HG03095 (cell line): ENCODE results near the gene ZHX3.

Experiments used
- ATAC-seq: cut with Tn5 transposase; IDR thresholded peaks from one replicate; pipeline ENCODE4 v1.9.1; 2021; ENCODE audit warnings: moderate library complexity; ENCODE audit not compliant: unreplicated experiment

ZHX3 gene

DNA sequence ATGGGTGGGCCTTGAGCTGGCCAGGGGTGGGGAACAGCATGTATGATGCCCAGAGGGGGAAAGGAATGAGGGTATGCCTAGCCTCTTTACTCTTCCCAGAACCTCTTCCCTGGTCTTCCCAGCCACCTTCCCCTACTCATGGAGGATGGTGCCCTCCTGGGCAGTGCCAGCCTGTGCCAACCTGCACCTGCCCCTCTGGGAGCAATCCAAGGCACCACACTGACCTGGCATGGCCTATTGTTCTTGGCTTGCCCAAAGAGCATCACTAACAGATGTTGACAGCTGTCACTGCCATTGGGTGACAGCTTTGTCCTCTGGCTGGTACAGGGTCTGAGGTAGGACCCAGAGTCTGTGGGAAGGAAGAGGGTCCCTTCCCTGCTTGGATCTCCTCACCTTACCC lies 36.0 kb upstream of the ZHX3 start:
- ATAC-seq = no peak

DNA sequence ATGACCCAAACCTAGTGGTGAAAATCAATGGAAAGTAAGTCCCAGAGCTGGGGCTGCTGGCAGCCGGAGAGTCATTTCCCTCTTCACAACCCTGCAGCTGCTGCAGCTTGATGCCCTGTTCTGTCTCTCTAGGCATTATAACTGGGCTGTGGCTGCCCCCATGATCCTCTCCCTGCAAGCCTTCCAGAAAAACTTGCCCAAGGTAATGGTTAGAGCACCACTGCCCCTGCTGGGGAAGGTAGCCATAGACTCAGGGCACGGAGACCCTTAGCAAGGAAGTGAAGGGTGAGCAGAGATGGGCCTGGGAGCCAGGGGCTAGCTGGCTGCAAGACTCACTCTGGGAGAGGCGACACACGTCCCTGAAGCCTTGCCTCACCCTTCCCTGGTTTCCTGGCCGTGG lies 35.1 kb upstream of the ZHX3 start:
- ATAC-seq = no peak

DNA sequence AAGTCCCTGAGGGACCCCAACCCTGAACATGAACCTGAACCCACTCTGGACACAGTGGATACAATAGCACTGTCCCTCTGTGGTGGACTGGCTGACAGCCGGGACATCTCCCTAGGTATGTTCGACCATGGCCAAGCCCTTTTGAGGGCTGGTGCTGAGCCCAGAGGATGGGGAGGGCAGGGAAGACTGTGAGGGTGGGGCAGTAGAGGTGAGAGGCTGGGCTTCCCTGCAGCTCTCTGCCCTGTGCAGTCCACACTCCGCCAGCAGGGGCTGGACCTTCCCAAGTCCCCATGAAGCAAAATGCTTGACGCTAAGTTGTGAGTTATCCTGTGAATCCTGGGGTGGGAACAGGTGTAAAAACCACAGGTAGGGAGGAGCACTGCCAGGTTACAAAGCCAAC lies 34.6 kb upstream of the ZHX3 start:
- ATAC-seq = no peak

DNA sequence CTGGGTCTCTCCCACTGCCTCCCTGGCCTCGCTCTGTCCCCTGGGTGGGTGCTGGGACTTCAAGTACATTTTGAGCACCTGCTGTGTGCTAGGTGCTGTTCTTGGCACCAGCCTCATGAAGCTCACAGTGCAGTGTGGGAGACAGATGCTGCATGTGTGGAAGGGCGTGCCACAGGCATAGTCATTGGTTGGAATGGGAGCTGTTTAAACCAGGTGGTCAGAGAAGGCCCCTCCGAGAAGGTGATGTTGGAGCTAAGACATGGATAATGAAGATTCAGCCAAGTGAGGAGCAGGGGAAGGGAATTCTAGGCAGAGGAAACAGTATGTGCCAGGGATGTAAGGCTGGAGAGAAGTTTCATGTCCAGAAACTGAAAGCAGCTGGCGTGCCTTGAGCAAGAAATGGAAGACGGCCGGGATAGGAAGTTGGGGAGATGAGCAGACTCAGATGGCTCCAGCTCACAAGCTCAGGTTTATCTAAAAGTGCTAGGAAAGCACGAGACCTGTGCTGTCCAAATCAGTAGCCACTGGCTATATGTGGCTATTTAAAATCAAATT lies 33.0 kb upstream of the ZHX3 start:
- no peak for ATAC-seq

GRCh38 chr20:41349943-41350342 lies 32.4 kb upstream of the ZHX3 start:
- ATAC-seq = no peak

GRCh38 chr20:41349266-41349665 lies 31.7 kb upstream of the ZHX3 start:
- no peak for ATAC-seq

- ATAC-seq = no peak
Measured at GRCh38 chr20:41348430-41349172, 31.1 kb upstream of the ZHX3 start.

- no peak for ATAC-seq
Measured at GRCh38 chr20:41347523-41348429, 30.2 kb upstream of the ZHX3 start.

- ATAC-seq = no peak
Measured at GRCh38 chr20:41345729-41346067, 28.2 kb upstream of the ZHX3 start.

GRCh38 chr20:41344938-41345728 lies 27.6 kb upstream of the ZHX3 start:
- ATAC-seq = no peak

- no peak for ATAC-seq
Measured at GRCh38 chr20:41344477-41344876, 26.9 kb upstream of the ZHX3 start.

DNA sequence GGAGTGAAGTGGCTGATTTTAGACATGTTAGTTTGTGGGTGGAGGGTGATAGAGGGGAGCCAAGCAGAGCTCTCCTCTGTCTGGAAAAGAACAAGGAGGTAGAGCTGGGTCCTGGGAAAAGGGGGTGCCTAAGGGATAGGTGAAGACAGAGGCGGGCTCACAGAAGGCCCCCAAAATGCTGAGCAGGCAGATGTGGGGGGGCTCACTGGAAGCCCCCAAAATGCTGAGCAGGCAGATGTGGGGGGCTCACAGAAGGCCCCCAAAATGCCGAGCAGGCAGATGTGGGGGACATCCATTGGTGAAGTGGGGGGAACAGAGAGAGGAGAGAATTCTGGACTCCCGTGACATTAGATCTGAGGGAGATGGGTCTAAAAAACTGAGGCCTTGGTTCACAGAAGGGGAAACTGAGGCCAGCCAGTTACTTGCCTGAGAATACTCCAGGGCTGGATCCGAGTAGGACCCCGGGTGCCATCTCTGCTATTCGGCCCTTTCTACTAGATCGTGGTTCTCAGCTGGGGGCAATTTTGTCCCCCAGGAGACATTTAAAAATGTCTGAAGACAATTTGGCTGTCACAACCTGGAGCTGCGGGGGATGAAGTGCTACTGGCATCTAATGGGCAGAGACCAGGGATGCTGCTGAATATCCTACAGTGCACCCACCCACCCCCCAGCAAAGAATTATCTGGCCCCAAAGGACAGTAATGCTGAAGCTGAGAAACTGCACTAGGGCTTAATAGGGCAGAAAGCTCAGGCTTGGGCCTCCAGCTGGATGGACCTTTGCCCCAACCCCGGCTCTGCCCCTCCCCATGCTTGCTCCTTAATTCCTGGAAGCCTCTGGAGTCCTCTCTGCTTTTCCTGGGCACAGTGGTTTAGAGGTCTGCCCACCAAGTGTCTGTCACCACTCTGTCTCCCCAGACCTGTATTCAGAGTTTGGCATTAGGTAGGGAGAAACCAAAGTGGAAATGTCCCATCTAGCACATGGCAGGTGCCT lies 25.2 kb upstream of the ZHX3 start:
- no peak for ATAC-seq

- ATAC-seq = no peak
Measured at GRCh38 chr20:41340327-41341055, 23.0 kb upstream of the ZHX3 start, which contains the start of gene LPIN3. Gene LPIN3 (plus strand): TSS chr20:41340821. CDS start chr20:41345804, 4,983 bp downstream.

GRCh38 chr20:41339957-41340326 lies 22.4 kb upstream of the ZHX3 start:
- ATAC-seq = no peak

DNA sequence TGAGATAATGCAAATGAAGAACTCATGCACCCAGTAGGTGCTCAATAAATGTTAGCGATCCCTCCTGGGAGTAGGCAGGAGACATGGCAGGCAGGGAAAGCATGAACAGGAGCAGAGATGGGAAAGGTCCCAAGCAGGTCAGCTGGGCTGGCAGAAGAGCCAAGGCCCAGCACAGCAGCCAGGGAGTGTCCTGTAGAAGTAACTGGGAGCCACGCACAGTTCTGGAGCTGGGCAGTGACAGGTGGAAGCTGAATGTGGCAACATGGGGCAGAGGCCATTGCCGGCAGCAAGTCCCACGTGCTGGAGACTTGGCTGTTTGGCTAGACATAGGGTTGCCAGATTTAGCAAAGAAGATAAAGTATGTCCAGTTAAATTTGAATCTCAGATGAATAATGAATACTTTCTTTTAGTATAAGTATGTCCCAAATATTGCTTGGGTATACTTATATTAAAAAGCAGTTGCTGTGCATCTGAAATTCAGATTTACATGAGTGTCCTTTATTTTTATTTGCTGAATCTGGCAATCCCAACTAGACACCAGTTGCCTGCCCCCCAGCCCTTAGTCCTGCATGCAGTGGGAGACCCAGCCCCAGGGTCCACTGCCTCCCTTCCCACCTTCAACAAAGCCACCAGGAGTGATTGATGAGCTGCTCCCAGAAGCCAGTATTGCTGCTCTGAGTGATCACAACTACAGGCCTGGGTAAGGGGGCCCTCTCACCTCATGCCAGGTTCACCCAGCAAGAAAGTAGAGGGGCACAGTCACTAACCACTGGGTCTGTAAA lies 19.4 kb upstream of the ZHX3 start:
- no peak for ATAC-seq

DNA sequence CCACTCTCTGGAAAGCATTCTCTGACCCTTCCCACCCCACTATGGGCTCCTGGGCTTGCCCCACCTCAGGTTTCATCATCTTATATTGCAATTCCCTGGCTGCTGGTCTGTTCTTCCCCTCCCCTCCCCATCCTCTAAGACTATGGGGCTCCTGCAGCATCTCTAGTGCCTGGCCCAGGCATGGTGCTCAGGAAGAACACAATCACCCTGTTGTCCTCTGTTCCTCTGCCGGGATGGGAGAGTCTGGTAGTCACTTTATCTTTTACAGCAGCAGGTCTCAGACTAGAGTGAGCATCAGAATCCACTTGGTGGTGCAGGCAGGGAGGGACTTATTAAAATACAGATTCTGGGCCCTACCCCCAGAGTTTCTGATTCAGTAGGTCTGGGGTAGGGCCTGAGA lies 18.1 kb upstream of the ZHX3 start:
- ATAC-seq = no peak

DNA sequence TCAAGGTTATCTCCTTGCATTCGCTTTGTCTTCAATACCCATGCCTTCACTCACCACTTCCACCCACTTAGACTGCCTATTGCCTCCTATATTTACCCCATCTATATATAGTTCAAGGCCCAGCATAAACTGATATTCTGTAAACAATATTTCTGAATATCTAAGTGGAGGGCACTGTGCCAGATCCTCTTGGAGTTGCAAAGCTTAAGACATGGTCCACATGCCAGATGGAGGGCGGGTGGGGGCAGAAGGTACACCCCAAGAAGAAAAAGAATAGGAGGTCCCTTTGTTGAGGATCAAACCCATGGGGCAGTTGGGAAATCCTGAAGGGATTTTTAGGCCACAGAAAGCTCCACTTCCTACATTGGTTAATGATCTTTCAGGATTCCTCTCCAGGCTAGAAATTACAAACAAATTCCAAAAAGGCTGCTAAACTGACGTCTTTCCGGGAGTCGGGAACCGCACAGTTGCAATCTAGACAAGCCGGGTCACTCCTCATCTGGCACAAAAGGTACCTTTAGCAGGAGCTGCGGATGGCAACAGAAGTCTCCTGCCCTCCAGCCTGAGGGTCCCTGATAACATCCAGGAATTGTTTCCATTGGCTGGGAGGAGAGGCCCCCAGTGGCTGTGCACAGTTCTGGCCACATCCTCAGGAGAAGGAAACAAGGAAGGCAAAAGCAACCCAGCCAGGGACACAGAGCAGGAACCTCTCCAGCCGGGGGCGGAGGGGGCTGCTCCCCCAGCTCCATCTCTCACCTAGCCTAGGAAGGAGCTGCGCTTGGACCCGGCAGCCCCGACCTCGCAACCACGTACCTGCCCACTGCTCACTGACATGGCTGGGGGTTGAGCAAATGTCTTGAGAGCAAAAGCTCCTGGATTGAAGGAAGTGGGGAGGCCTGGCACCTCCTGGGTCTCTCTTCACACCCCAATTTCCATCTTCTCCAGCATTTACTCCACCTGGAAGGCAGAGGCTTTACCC lies 17.2 kb upstream of the ZHX3 start:
- ATAC-seq = no peak
